Skeletal muscle tissue (tissue), 4 donors: ENCODE data around the gene ILKAP. TPM values are rescaled to one million over a fixed set of nuclear protein-coding genes. Genes with fewer than 3 reads are reported as not detected.

Source experiments
- H3K27ac ChIP-seq: one replicate; pipeline ENCODE4 v1.7.0; 2013; ENCODE audit warnings: mild to moderate bottlenecking, low read depth, low read length, inconsistent platforms
- H3K27me3 ChIP-seq, 3 donors: one replicate each; pipeline ENCODE4 v1.7.0; 2013; ENCODE audit warnings: low read length in 3 of 3; ENCODE audit not compliant: control insufficient read depth in 3 of 3, insufficient read depth in 3 of 3
- H3K36me3 ChIP-seq, 3 donors: one replicate each; pipeline ENCODE4 v1.7.0; 2013; ENCODE audit warnings: low read length in 3 of 3; ENCODE audit not compliant: control insufficient read depth in 3 of 3, insufficient read depth in 3 of 3
- H3K4me1 ChIP-seq, 3 donors: one replicate each; pipeline ENCODE4 v1.7.0; 2013; ENCODE audit warnings: low read length in 3 of 3, mild to moderate bottlenecking in 3 of 3; ENCODE audit not compliant: control insufficient read depth in 3 of 3, insufficient read depth in 3 of 3
- H3K4me3 ChIP-seq, 3 donors: one replicate each; pipeline ENCODE4 v1.7.0; 2013; ENCODE audit warnings: low read length in 3 of 3
- H3K9ac ChIP-seq, 3 donors: one replicate each; pipeline ENCODE4 v1.7.0; 2013; ENCODE audit warnings: low read length in 3 of 3, mild to moderate bottlenecking in 3 of 3, moderate library complexity in 2 of 3, low read depth in 1 of 3
- H3K9me3 ChIP-seq, 3 donors: one replicate each; pipeline ENCODE4 v1.7.0; 2013; ENCODE audit warnings: low read length in 3 of 3; ENCODE audit not compliant: control insufficient read depth in 3 of 3
- total RNA-seq: library from RNA; depleted of rRNA; stranded (reverse); fragments of >200 nt; gene quantifications from one replicate; pipeline ENCODE4 v1.2.3, GENCODE V29; 2014
- donor health status: Osteomylitis.

Gene ILKAP
- total RNA-seq, 1 donor from 2014 or later: 33.4 TPM

GRCh38 chr2:238126775-238127164, 76.7 kb downstream of the ILKAP start:
- Histone ChIP-seq H3K36me3 (no peaks in the 10 kb centered on the region), H3K4me3 (no peak overlapping the region), H3K27me3 (no peaks in the 10 kb centered on the region), H3K4me1 (peaks cover 0 to 3% (median 0%) of the 10 kb centered on the region in 3 donors), H3K9me3 (no peaks in the 10 kb centered on the region), H3K27ac (no peak overlapping the region), H3K9ac (no peak overlapping the region)

GRCh38 chr2:238126338-238126737, 77.2 kb downstream of the ILKAP start:
- Histone ChIP-seq H3K9ac (no peak overlapping the region), H3K27me3 (no peaks in the 10 kb centered on the region), H3K36me3 (no peaks in the 10 kb centered on the region), H3K9me3 (no peaks in the 10 kb centered on the region), H3K27ac (no peak overlapping the region), H3K4me1 (peaks cover 0 to 3% (median 0%) of the 10 kb centered on the region in 3 donors), H3K4me3 (no peak overlapping the region)

- Histone ChIP-seq H3K36me3 (no peaks in the 10 kb centered on the region), H3K4me3 (no peak overlapping the region), H3K9ac (no peak overlapping the region), H3K27me3 (no peaks in the 10 kb centered on the region), H3K27ac (no peak overlapping the region), H3K9me3 (no peaks in the 10 kb centered on the region), H3K4me1 (peaks cover 0 to 3% (median 0%) of the 10 kb centered on the region in 3 donors)
These were observed 78.2 kb downstream of the ILKAP start for GRCh38 chr2:238125127-238125885.

DNA sequence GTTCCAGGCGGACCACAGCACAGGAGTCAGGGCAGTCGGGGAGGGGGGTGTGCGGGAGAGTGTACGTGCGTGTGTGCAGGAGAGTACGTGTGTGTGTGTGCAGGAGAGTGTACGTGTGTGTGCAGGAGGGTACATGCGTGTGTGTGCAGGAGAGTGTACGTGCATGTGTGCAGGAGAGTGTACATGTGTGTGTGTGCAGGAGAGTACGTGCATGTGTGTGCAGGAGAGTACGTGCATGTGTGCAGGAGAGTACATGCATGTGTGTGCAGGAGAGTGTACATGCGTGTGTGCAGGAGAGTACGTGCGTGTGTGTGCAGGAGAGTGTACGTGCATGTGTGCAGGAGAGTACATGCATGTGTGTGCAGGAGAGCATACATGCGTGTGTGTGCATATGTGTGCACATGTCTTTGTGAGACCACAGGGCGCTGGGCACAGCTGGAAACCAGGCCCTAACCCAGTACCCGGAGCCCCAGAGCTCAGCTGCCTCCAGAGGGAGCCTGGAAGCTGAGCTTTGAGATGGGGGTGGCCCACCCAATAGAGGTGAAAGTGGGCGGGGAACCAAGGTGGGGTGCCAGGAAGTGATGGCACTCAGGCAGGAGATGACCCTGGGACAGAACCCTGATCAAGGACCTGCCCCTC, 78.9 kb downstream of the ILKAP start:
- no peaks in the 10 kb centered on the region for H3K27me3 ChIP-seq
- H3K9me3 ChIP-seq: no peaks in the 10 kb centered on the region
- no peak overlapping the region for H3K4me3 ChIP-seq
- no peak overlapping the region for H3K9ac ChIP-seq
- H3K27ac ChIP-seq: no peak overlapping the region
- H3K4me1 ChIP-seq: peaks cover 0 to 3% (median 0%) of the 10 kb centered on the region in 3 donors
- no peaks in the 10 kb centered on the region for H3K36me3 ChIP-seq

- Histone ChIP-seq H3K9me3 (no peaks in the 10 kb centered on the region), H3K27me3 (no peaks in the 10 kb centered on the region), H3K9ac (no peak overlapping the region), H3K36me3 (no peaks in the 10 kb centered on the region), H3K4me3 (no peak overlapping the region), H3K4me1 (peaks cover 0 to 3% (median 0%) of the 10 kb centered on the region in 3 donors), H3K27ac (no peak overlapping the region)
These were observed 79.5 kb downstream of the ILKAP start for GRCh38 chr2:238123991-238124470.

- Histone ChIP-seq H3K36me3 (no peaks in the 10 kb centered on the region), H3K4me1 (peaks cover 0 to 3% (median 0%) of the 10 kb centered on the region in 3 donors), H3K27me3 (no peaks in the 10 kb centered on the region), H3K4me3 (no peak overlapping the region), H3K9me3 (no peaks in the 10 kb centered on the region), H3K27ac (no peak overlapping the region), H3K9ac (no peak overlapping the region)
These were observed 80.1 kb downstream of the ILKAP start for GRCh38 chr2:238123218-238123971.

DNA sequence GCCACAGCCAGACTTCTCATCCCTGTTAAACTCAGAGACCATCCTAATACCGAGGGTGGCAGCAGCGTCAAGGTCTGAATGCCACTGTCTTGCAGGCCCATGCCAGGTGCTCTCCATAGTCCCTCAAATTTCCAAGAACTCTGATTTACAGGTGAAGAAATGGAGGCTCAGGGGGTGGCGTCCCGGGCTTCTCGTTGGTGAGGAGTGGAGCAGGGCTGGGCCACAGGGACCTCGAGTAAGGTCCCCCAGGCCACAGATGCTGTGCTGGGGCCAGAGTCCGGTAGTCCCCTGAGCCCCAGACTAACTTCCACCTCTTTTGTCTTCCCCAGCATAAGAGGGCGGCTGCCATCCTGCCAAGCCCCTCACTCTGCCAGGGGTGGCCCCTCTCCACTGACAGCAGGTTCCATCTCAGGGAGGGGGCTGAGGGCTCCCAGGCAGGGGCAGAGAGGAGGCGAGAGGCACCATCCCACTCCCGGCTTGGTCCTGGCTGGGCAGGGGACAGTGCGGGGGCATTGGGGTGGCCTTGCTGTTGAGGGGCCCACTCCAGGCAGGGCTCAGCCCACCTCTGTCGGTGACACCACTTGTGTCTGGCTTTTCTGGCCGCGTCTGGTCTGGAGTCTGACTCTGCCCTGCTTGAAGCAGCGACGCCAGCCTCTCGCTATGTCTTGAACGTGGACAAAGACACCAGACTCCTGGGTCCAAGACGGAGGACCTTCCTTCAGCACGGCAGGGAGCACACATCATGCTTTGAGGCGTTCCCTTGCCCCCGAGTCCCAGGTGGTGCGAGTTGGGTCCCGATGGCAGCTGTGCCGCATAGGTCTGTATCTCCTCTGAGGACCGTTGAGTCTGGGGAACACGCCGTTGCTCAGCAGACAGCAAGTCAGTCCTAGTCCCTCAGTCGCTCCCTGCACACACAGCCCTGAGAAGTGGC, 80.9 kb downstream of the ILKAP start:
- Histone ChIP-seq H3K4me1 (no peaks in the 10 kb centered on the region), H3K4me3 (no peak overlapping the region), H3K27me3 (peaks cover 0 to 4% (median 3%) of the 10 kb centered on the region in 3 donors), H3K36me3 (no peaks in the 10 kb centered on the region), H3K9me3 (no peaks in the 10 kb centered on the region), H3K9ac (no peak overlapping the region), H3K27ac (no peak overlapping the region)

DNA sequence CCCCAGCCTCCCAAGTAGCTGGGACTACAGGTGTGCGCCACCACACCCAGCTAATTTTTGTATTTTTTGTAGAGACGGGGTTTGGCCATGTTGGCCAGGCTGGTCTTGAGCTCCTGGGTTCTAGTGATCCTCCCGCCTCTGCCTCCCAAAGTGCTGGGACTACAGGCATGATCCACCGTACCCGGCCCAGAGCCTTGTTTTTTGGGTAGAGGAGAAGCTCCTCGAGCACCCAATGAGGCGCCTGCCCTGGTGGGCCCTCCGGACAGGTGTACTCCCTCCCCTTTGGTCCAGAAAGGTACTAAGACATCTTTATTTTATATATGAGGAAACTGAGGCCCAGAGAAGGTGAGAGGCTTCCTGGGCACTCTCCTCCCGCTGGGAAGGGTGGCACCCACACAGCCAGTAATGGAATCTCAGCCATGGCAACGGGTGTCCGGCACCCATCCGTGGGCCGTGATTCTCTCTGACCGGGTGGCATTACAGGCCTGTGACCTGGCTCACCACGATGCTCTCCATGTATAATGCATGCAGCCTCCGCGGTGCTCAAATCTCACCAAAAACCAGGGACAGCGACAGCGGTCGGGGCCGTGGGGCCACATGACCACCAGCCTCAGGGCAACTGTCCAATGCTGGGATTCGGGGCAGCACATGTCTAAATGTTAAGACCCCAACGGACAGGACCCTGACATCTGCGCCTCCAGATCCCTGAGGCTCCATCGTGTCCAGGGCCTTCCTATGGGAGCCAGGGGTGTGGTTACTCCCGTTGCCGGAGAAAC, 81.8 kb downstream of the ILKAP start:
- Histone ChIP-seq H3K4me3 (no peak overlapping the region), H3K9ac (no peak overlapping the region), H3K9me3 (no peaks in the 10 kb centered on the region), H3K4me1 (no peaks in the 10 kb centered on the region), H3K27me3 (peaks cover 0 to 12% (median 11%) of the 10 kb centered on the region in 3 donors), H3K27ac (no peak overlapping the region), H3K36me3 (no peaks in the 10 kb centered on the region)
